ENCODE results near the gene SHLD2. TPM values are rescaled to one million over a fixed set of nuclear protein-coding genes. Genes with fewer than 3 reads are reported as not detected.
"Not testable (repeated sequence)": the region's sequence is repeated elsewhere in the genome, so short reads cannot be mapped to it uniquely, and the experiment has no call there.

Gene SHLD2
- total RNA-seq, 4 donors from 2014 or later, result 7.2 to 15.2 (median 12.3) TPM

- H3K27ac ChIP-seq, result peak overlapping the region; percentile 95 to 99 (median 97)
- intact Hi-C loops (cut with DNase I; ENCODE audit: low total_unique reads), result loop anchor here (10.0 kb wide), 1 partner anchor 558 kb away; no protein-coding TSS in a partner anchor
Measured at GRCh38 chr10:87092861-87093631, 2.0 kb upstream of the SHLD2 start.

GRCh38 chr10:87093632-87094372 lies 1.2 kb upstream of the SHLD2 start:
- H3K9me3 ChIP-seq, result no peaks in the 10 kb centered on the region
- ATAC-seq (peak; percentile 28 to 31), DNase-seq (peak; percentile 27 to 60)
- in situ Hi-C loops (cut with MboI; ENCODE audit: low sequenced_read_pairs in 4 of 4) (loop anchor here in 1 of 4 donors (25.0 kb wide), 1 partner anchor 157 kb away; no protein-coding TSS in a partner anchor), intact Hi-C loops (cut with DNase I; ENCODE audit: low total_unique reads) (loop anchor here (1.0 to 10.0 kb wide), 2 partner anchors 338 to 559 kb away; partner anchors contain the start of gene BMPR1A)
- peaks cover 12 to 34% of the 10 kb centered on the region in 2 donors for H3K4me1 ChIP-seq
- H3K4me3 ChIP-seq, result peak overlapping the region; percentile 82 to 94 (median 85)
- no peaks in the 10 kb centered on the region for H3K27me3 ChIP-seq
- no peaks in the 10 kb centered on the region for H3K36me3 ChIP-seq
- H3K27ac ChIP-seq, result peak overlapping the region; percentile 95 to 99 (median 97)
- TF ChIP-seq POLR2A (IDR thresholded peaks at IDR 0.05), result no peak

More at GRCh38 chr10:87092861-87093631, 2.0 kb upstream of the SHLD2 start:
- H3K27me3 ChIP-seq, result no peaks in the 10 kb centered on the region
- TF ChIP-seq CTCF (IDR thresholded peaks at IDR 0.05 in 4 of 5, conservative IDR thresholded peaks at IDR 0.05 in 1 of 5) (no peak), POLR2A (IDR thresholded peaks at IDR 0.05) (no peak)
- no peaks in the 10 kb centered on the region for H3K36me3 ChIP-seq
- H3K4me1 ChIP-seq, result peaks cover 12 to 34% of the 10 kb centered on the region in 2 donors
- no peak for DNase-seq
- no peaks in the 10 kb centered on the region for H3K9me3 ChIP-seq
- peak overlapping the region; percentile 82 to 94 (median 85) for H3K4me3 ChIP-seq
- in situ Hi-C loops (cut with MboI; ENCODE audit: low sequenced_read_pairs in 4 of 4), result loop anchor here in 1 of 4 donors (25.0 kb wide), 1 partner anchor 156 kb away; no protein-coding TSS in a partner anchor
- no peak for ATAC-seq

- intact Hi-C loops (cut with DNase I; ENCODE audit: low total_unique reads), result loop anchor here (1.0 to 10.0 kb wide), 2 partner anchors 124 to 561 kb away; no protein-coding TSS in a partner anchor
- Histone ChIP-seq H3K9me3 (no peaks in the 10 kb centered on the region), H3K27me3 (no peaks in the 10 kb centered on the region), H3K27ac (peak overlapping the region; percentile 95 to 99 (median 97)), H3K36me3 (peaks cover 0 to 3% of the 10 kb centered on the region in 2 donors), H3K4me3 (peak overlapping the region; percentile 82 to 94 (median 85)), H3K4me1 (peaks cover 12 to 29% of the 10 kb centered on the region in 2 donors)
- DNase-seq (peak; percentile 53 to 75), ATAC-seq (peak; percentile 57 to 62)
- in situ Hi-C loops (cut with MboI; ENCODE audit: low sequenced_read_pairs in 4 of 4), result loop anchor here in 1 of 4 donors (25.0 kb wide), 1 partner anchor 158 kb away; no protein-coding TSS in a partner anchor
- TF ChIP-seq POLR2A (IDR thresholded peaks at IDR 0.05) (peak in 1 of 2 donors; percentile 15), CTCF (IDR thresholded peaks at IDR 0.05 in 4 of 5, conservative IDR thresholded peaks at IDR 0.05 in 1 of 5) (no peak)
Measured at GRCh38 chr10:87095236-87095945, 385 bp downstream of the SHLD2 start.

- H3K27me3 ChIP-seq, result no peaks in the 10 kb centered on the region
- intact Hi-C loops (cut with DNase I; ENCODE audit: low total_unique reads) (no loop called here), in situ Hi-C loops (cut with MboI; ENCODE audit: low sequenced_read_pairs in 4 of 4) (no loop called here)
- TF ChIP-seq CTCF (IDR thresholded peaks at IDR 0.05 in 4 of 5, conservative IDR thresholded peaks at IDR 0.05 in 1 of 5), result no peak
- no peak for TF ChIP-seq POLR2A (IDR thresholded peaks at IDR 0.05)
- H3K9me3 ChIP-seq, result no peaks in the 10 kb centered on the region
- no peak overlapping the region for H3K27ac ChIP-seq
- no peak for ATAC-seq
- no peak for DNase-seq
- H3K4me3 ChIP-seq, result no peak overlapping the region
- peaks cover 0 to 21% of the 10 kb centered on the region in 2 donors for H3K36me3 ChIP-seq
- H3K4me1 ChIP-seq, result peaks cover 0 to 4% of the 10 kb centered on the region in 2 donors
Measured at GRCh38 chr10:87101996-87102395, 7.0 kb downstream of the SHLD2 start.

- in situ Hi-C loops (cut with MboI; ENCODE audit: low sequenced_read_pairs in 4 of 4); intact Hi-C loops (cut with DNase I; ENCODE audit: low total_unique reads); DNase-seq; H3K4me3 ChIP-seq; ATAC-seq; H3K27ac ChIP-seq; H3K27me3 ChIP-seq; H3K4me1 ChIP-seq; H3K9me3 ChIP-seq: not testable (repeated sequence)
- H3K36me3 ChIP-seq, result peaks cover 0 to 17% of the 10 kb centered on the region in 2 donors
Measured at GRCh38 chr10:87104727-87105126, 9.7 kb downstream of the SHLD2 start.

Data from gastrocnemius medialis (tissue), 4 donors.